Activated CD4-positive, alpha-beta T cell treated with anti-CD3 and anti-CD28 coated beads, Interleukin-2, amount 50 U/mL, for 24 hours (primary cell): Measurements from ENCODE around the gene UCK1.

Source experiments
- DNase-seq, 2 donors: peaks; one replicate each; pipeline ENCODE4 v3.0.0-alpha.2; 2020; ENCODE audit warnings: low read depth in 1 of 2, low spot score in 1 of 2

The UCK1 gene

DNA sequence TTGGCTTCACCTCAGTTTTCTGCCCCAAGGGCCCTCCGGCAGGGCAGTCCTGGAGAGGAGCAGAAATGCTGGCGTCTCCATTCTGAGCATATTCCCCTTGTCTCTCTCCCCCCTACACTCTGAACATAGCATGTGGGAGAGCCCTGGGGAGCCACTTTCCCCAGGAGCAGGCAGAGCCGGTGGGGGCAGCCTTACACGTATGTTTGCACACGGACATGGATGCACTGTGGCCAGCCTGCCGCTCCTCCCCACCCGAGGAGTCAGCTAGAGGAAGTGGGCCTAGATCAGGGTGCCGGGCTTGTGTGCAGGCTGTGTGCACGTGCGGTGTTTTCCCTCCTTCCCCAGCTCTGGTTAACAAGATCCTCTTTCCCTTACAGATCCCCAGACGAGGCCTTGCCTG, 53.7 kb downstream of the UCK1 start:
- no peak for DNase-seq

GRCh38 chr9:131476777-131477345, 54.2 kb downstream of the UCK1 start:
- no peak for DNase-seq

DNA sequence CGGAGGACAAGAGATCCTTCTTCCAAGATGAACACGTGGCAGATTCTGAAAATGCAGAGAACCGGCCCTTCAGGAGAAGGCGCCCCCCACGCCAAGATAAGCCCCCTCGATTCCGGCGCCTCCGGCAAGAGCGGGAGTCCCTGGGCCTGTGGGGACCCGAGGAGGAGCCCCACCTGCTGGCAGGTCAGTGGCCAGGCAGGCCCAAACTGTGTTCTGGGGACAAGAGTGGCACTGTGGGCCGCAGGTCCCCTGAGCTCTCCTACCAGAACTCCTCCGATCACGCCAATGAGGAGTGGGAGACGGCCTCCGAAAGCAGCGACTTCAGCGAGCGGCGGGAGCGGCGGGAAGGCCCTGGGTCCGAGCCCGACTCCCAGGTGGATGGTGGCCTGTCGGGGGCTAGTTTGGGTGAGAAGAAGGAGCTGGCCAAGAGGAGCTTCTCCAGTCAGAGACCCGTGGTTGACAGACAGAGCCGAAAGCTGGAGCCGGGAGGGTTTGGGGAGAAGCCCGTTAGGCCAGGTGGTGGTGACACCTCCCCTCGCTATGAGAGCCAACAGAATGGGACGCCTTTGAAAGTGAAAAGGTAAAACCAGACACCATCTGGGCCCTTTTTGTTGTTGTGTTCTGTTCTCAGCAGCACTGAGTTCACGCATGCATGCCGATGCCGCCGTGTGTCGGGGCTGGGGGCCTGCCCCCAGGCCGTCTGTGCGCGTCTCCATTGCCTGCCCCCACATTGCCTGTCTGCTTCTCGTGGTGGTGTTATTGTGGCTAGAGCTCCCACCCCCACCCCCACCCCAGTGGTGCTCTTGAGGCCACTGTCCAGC, 54.9 kb downstream of the UCK1 start:
- no peak for DNase-seq

GRCh38 chr9:131475111-131475955, 55.7 kb downstream of the UCK1 start:
- DNase-seq, result no peak

DNA sequence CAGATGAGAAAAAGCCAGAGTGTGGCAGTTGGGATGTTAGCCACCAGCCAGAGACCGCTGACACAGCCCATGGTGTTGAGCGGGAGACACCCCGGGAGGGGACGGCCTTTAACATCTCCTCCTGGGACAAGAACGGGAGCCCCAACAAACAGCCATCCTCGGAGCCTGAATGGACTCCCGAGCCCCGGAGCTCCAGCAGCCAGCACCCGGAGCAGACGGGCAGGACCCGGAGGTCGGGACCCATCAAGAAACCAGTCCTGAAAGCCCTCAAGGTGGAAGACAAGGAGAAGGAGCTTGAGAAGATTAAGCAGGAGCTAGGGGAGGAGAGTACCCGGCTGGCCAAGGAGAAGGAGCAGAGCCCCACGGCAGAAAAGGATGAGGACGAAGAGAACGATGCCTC, 56.4 kb downstream of the UCK1 start:
- no peak for DNase-seq

- no peak for DNase-seq
Measured at GRCh38 chr9:131473891-131474290, 57.2 kb downstream of the UCK1 start.
